Measurements from ENCODE around the gene LRMDA. TPM values are rescaled to one million over a fixed set of nuclear protein-coding genes. Genes with fewer than 3 reads are reported as not detected.

The LRMDA gene
- total RNA-seq, 3 donors from 2014 or later, result 8.3 to 17.1 (median 11.1) TPM

GRCh38 chr10:76049581-76050290 is 618.3 kb downstream of the LRMDA start:
- no peak for TF ChIP-seq POLR2AphosphoS5 (IDR thresholded peaks at IDR 0.05)
- no peak for TF ChIP-seq CTCF (IDR thresholded peaks at IDR 0.05)
- TF ChIP-seq POLR2A (IDR thresholded peaks at IDR 0.05), result no peak
- no peaks in the 10 kb centered on the region for H3K36me3 ChIP-seq
- H3K9me3 ChIP-seq, result no peaks in the 10 kb centered on the region
- H3K4me1 ChIP-seq, result no peaks in the 10 kb centered on the region
- no peak for DNase-seq (ENCODE audit: low spot score in 2 of 2)
- intact Hi-C loops (cut with DNase I; ENCODE audit: low total_unique reads), result no loop called here
- no peak overlapping the region for H3K27ac ChIP-seq
- H3K4me3 ChIP-seq, result no peak overlapping the region
- no peaks in the 10 kb centered on the region for H3K27me3 ChIP-seq

- no peak for TF ChIP-seq CTCF (IDR thresholded peaks at IDR 0.05)
- TF ChIP-seq POLR2AphosphoS5 (IDR thresholded peaks at IDR 0.05), result no peak
- TF ChIP-seq POLR2A (IDR thresholded peaks at IDR 0.05), result no peak
- H3K4me3 ChIP-seq, result no peak overlapping the region
- H3K27ac ChIP-seq, result no peak overlapping the region
- H3K27me3 ChIP-seq, result no peaks in the 10 kb centered on the region
- H3K9me3 ChIP-seq, result no peaks in the 10 kb centered on the region
- intact Hi-C loops (cut with DNase I; ENCODE audit: low total_unique reads), result no loop called here
- no peaks in the 10 kb centered on the region for H3K36me3 ChIP-seq
- H3K4me1 ChIP-seq, result no peaks in the 10 kb centered on the region
- DNase-seq (ENCODE audit: low spot score in 2 of 2), result no peak
Measured at GRCh38 chr10:76050291-76050625, 618.8 kb downstream of the LRMDA start.

GRCh38 chr10:76051007-76051936 is 619.8 kb downstream of the LRMDA start:
- no peaks in the 10 kb centered on the region for H3K4me1 ChIP-seq
- no peaks in the 10 kb centered on the region for H3K27me3 ChIP-seq
- no peak overlapping the region for H3K27ac ChIP-seq
- H3K36me3 ChIP-seq, result no peaks in the 10 kb centered on the region
- DNase-seq (ENCODE audit: low spot score in 2 of 2), result no peak
- TF ChIP-seq POLR2A (IDR thresholded peaks at IDR 0.05) (no peak), CTCF (IDR thresholded peaks at IDR 0.05) (no peak), POLR2AphosphoS5 (IDR thresholded peaks at IDR 0.05) (no peak)
- intact Hi-C loops (cut with DNase I; ENCODE audit: low total_unique reads), result no loop called here
- H3K9me3 ChIP-seq, result peaks cover 8 to 9% of the 10 kb centered on the region in 2 donors
- H3K4me3 ChIP-seq, result no peak overlapping the region

GRCh38 chr10:76052682-76053503 is 621.5 kb downstream of the LRMDA start:
- no peaks in the 10 kb centered on the region for H3K4me1 ChIP-seq
- H3K36me3 ChIP-seq, result no peaks in the 10 kb centered on the region
- peaks cover 10 to 13% of the 10 kb centered on the region in 2 donors for H3K9me3 ChIP-seq
- no peak for DNase-seq (ENCODE audit: low spot score in 2 of 2)
- no peak overlapping the region for H3K4me3 ChIP-seq
- H3K27ac ChIP-seq, result no peak overlapping the region
- no peaks in the 10 kb centered on the region for H3K27me3 ChIP-seq
- TF ChIP-seq CTCF (IDR thresholded peaks at IDR 0.05), result no peak
- no peak for TF ChIP-seq POLR2AphosphoS5 (IDR thresholded peaks at IDR 0.05)
- TF ChIP-seq POLR2A (IDR thresholded peaks at IDR 0.05), result no peak
- intact Hi-C loops (cut with DNase I; ENCODE audit: low total_unique reads), result no loop called here
